NCI-H2029 (cell line): Measurements from ENCODE around the gene CES4A.
"Not testable (repeated sequence)": the region's sequence is repeated elsewhere in the genome, so short reads cannot be mapped to it uniquely, and the experiment has no call there.

Experiments used
- DNase-seq: peaks from one replicate; lab custom pipeline; 2025; lab: John Stamatoyannopoulos, UW

CES4A gene

GRCh38 chr16:66956154-66956457, 32.3 kb upstream of the CES4A start:
- DNase-seq, result not testable (repeated sequence)

- DNase-seq, result no peak
Measured at GRCh38 chr16:66958857-66959703, 29.3 kb upstream of the CES4A start.

DNA sequence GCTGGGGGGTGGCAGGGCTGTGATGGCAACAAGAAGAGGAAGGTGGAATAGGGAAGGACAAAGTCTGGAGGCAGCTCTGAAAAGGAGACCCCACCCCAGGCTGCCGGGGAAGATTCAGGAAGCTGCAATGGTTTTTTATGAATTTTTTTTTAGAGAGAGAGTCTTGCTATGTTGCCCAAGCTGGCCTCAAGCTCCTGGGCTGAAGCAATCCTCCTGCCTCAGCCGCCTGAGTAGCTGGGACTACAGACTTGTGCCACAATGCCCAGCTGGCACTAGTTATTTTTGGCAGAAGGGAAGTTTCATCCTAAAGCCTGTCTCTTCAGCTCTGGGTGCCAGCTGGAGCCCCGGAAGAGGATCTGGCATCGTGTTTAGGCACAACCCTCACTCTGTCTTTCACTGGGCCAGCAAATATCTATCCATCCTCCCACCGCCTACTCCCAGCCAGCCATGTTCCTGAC, 28.7 kb upstream of the CES4A start:
- no peak for DNase-seq

GRCh38 chr16:66960270-66960669, 28.1 kb upstream of the CES4A start:
- no peak for DNase-seq

DNA sequence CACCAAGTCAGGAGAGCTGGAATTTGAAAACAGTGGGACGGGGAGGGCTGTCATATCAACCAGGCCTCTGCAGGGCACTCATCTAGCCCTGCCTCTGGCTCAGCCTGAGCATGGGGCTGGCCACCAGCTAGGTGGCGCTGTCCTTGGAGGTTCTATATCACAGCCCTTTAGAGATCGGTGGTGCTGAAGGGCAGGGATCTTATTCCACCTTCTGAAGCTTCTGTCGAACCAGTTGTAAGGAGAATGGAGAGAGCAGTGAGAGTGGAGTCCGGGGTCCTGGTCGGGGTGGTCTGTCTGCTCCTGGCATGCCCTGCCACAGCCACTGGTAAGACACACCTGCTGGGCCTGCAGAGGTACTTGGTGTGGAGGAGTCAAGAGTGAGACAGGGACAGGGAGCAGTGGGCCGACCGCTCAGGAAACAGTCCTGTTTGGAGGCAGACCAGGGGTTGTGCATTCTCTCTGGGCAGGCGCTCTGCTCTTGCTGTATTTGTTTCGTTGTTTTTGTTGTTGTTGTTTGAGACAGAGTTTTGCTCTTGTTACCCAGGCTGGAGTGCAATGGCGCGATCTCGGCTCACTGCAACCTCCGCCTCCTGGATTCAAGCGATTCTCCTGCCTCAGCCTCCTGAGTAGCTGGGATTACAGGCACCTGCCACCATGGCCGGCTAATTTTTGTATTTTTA, 27.2 kb upstream of the CES4A start, which contains the start of gene CES3:
Gene CES3 (plus strand): TSS at position 202 of the 680 bp plus-strand sequence. CDS start 42 bp downstream, at position 244.
- DNase-seq, result peak; percentile 57

GRCh38 chr16:66961914-66962313, 26.5 kb upstream of the CES4A start:
- peak; percentile 48 for DNase-seq

GRCh38 chr16:66964049-66964448, 24.3 kb upstream of the CES4A start:
- DNase-seq, result no peak

DNA sequence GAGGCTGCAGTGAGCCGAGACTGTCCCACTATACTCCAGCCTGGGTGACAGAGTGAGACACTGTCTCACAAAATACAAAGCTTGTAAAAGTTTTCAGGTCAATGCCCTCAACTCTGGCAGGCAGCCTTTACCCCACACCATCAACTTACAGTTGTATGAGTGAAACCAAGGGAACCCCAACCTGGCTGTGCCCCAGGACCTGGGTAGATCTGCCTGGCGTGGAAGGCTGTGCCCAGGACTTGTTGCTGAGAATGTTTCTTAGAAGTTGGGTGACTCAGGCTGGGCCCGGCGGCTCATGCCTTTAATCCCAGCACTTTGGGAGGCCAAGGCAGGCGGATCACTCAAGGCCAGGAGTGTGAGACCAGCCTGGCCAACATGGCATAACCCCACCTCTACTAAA, 19.5 kb upstream of the CES4A start:
- no peak for DNase-seq

- no peak for DNase-seq
Measured at GRCh38 chr16:66970775-66971720, 17.3 kb upstream of the CES4A start.

DNA sequence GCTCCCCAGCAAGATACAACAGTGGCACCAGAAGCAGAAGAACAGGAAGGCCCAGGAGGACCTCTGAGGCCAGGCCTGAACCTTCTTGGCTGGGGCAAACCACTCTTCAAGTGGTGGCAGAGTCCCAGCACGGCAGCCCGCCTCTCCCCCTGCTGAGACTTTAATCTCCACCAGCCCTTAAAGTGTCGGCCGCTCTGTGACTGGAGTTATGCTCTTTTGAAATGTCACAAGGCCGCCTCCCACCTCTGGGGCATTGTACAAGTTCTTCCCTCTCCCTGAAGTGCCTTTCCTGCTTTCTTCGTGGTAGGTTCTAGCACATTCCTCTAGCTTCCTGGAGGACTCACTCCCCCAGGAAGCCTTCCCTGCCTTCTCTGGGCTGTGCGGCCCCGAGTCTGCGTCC, 15.4 kb upstream of the CES4A start:
- no peak for DNase-seq

GRCh38 chr16:66973716-66974115, 14.7 kb upstream of the CES4A start:
- no peak for DNase-seq

DNA sequence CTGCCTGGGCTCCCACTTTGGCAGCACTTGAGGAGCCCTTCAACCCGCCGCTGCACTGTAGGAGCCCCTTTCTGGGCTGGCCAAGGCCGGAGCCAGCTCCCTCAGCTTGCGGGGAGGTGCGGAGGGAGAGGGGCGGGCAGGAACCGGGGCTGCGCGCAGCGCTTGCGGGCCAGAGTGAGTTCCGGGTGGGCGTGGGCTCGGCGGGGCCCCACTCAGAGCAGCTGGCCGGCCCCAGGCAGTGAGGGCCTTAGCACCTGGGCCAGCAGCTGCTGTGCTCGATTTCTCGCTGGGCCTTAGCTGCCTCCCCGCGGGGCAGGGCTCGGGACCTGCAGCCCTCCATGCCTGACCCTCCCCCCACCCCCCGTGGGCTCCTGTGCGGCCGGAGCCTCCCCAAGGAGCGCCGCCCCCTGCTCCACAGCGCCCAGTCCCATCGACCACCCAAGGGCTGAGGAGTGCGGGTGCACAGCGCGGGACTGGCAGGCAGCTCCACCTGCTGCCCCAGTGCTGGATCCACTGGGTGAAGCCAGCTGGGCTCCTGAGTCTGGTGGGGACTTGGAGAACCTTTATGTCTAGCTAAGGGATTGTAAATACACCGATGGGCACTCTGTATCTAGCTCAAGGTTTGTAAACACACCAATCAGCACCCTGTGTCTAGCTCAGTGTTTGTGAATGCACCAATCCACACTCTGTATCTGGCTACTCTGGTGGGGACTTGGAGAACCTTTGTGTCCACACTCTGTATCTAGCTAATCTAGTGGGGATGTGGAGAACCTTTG, 14.0 kb upstream of the CES4A start:
- DNase-seq, result not testable (repeated sequence)

- DNase-seq, result peak; percentile 33
Measured at GRCh38 chr16:66974932-66975246, 13.5 kb upstream of the CES4A start.

- DNase-seq, result no peak
Measured at GRCh38 chr16:66975302-66975893, 13.0 kb upstream of the CES4A start.

DNA sequence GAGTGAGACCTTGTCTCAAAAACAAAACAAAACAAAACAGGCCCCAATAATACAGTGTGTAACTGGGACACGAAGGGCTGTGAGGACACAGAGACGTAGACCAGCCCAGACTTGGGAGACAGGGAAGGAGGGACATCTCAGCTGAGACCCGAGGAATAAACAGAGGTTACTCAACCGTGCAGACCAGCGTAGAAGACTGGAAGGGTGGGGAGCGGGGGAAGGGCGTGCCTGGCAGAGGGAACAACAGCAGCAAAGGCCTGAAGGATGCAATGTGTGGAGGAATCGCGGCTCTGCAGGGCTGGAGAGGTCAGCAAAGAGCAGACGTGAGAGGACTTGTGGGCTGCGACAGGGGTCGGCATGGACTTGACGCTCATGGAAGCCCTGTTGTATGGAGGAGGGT, 11.6 kb upstream of the CES4A start:
- no peak for DNase-seq

DNA sequence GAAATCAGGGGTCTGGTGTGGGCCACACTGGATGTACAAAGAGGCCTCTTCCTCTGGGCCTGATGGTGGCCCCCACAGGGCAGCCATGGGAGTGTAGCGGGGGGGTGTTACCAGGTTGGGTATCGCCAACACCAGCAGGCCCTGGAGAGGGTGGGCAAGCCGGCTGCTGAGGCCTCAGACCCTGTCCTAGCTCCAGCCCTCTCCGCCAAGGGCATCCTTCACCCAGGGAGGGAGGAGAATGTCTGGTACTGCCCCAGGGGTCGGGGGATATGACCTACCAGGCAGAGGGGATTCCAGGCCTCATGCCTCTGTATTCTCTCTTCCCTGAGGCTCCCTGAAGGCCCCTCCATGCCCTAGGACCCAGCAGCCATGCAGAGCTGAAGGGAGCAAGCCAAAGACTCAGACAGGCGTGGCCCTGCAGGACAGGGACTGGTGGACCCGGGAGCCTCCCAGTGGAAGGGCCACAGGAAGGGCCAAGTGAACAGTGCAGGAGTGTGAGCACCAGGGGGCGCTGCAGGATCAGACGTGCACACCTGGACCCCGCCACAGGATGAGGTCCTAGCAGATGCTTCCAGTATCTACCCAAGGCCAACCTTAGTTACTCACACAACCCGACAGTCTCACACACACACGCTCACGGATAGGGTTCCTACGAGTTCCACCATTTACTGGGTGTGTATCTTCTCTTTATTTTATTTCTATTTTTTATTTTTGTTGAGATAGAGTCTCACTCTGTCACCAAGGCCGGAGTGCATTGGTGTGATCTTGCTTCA, 10.9 kb upstream of the CES4A start:
- peak; percentile 34 for DNase-seq

- DNase-seq, result no peak
Measured at GRCh38 chr16:66979011-66979717, 9.2 kb upstream of the CES4A start.

DNA sequence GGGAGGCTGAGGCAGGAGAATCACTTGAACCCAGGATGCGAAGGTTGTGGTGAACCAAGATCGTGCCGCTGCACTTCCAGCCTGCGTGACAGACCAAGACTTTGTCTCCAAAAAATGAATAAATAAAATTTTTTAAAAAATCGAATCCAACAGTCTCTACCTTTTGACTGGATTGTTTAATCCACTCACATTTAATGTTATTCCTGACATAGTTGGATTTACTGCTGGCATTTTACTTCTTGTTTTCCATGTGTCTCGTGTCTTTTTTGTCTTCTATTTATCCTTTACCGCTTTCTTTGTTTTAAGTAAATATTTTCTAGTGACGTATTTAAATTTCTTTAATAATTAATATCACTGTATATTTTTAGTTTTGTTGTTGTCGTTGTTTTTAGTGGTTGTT, 5.4 kb upstream of the CES4A start:
- DNase-seq, result no peak

GRCh38 chr16:66984892-66985311, 3.5 kb upstream of the CES4A start:
- no peak for DNase-seq

- no peak for DNase-seq
Measured at GRCh38 chr16:66986559-66986958, 1.8 kb upstream of the CES4A start.
